ENCODE data around the gene NUP188. TPM values are rescaled to one million over a fixed set of nuclear protein-coding genes. Genes with fewer than 3 reads are reported as not detected.

NUP188 gene
- total and polyA plus RNA-seq, 2 of the 13 experiments (the other 11 are each of a cell fraction or from before 2014, with no cell fraction given), result 28.0 to 38.5 TPM

- no peaks in the 10 kb centered on the region for H4K20me1 ChIP-seq (ENCODE audit: insufficient read depth, low read length)
- H3K9ac ChIP-seq (ENCODE audit: insufficient read depth, low read depth, low read length), result no peak overlapping the region
- no peaks in the 10 kb centered on the region for H3K4me1 ChIP-seq (ENCODE audit: insufficient read depth, low read length)
- no peaks in the 10 kb centered on the region for H3K27me3 ChIP-seq (ENCODE audit: control insufficient read depth in 1 of 2, insufficient read depth in 2 of 2, low read length in 2 of 2)
- FAIRE-seq (no peak), DNase-seq (ENCODE audit: low spot score) (no peak), ATAC-seq (no peak; the same call in 2 of the 3 replicates)
- 94% methylated on average over 14 of the region's 14 CpGs for WGBS (ENCODE audit: low lambda C conversion rate)
- no peak overlapping the region for H3K27ac ChIP-seq (ENCODE audit: extremely low read length, insufficient read depth, low read length)
- intact Hi-C loops (cut with micrococcal nuclease; ENCODE audit: unreplicated experiment) (loop anchor here (10.0 kb wide), 1 partner anchor 152 kb away; no protein-coding TSS in a partner anchor), in situ Hi-C loops (cut with HindIII; ENCODE audit: extremely low pct_ligation_motif_present, low pct_unique_long_range_greater_than_20kb) (no loop called here)
- TF ChIP-seq DDIT3 (CRISPR knock-in tag; IDR thresholded peaks at IDR 0.05) (no peak), LCORL (IDR thresholded peaks at IDR 0.05) (0 out of 2 replicates have a peak, but pooled peaks have one; percentile 10), LCORL (CRISPR knock-in tag; IDR thresholded peaks at IDR 0.05) (no peak), POLR2A (IDR thresholded peaks at IDR 0.05; ENCODE audit: insufficient read depth in 1 of 2, low read depth in 2 of 2, low read length in 2 of 2) (0 out of 4 replicates have a peak, but pooled peaks of 1 of the 2 experiments have one; percentile 7)
- no TSS peak for BruUV-seq (replicated peaks)
- CTCF ChIA-PET (ENCODE audit: low intra/inter-chr PET ratio, low total read pairs), result interaction anchor here (1.7 kb wide), 1 partner anchor 155 kb away, joined by 4 read pairs; no protein-coding TSS in a partner anchor
- H3K4me3 ChIP-seq (replicated peaks in 1 of 3; ENCODE audit: insufficient read depth in 1 of 3, low read depth in 2 of 3, low read length in 3 of 3), result no peak overlapping the region
- peaks cover 25 to 51% of the 10 kb centered on the region in 2 experiments for H3K36me3 ChIP-seq (replicated peaks in 1 of 2; ENCODE audit: control insufficient read depth in 1 of 2, insufficient read depth in 2 of 2, low read length in 2 of 2)
- no peak overlapping the region for H2AFZ ChIP-seq (ENCODE audit: low read length)
- no peaks in the 10 kb centered on the region for H3K9me3 ChIP-seq (ENCODE audit: low read length)
- no peak overlapping the region for H3K4me2 ChIP-seq (ENCODE audit: low read depth, low read length)
- POLR2A ChIA-PET, result interaction anchor here (1.1 kb wide), 1 partner anchor 21 kb away, joined by 3 read pairs; the partner anchor contains the start of gene SH3GLB2
- H3K79me2 ChIP-seq (ENCODE audit: insufficient read depth, low read length), result no peaks in the 10 kb centered on the region
Observed at GRCh38 chr9:129007035-129007765, 59.7 kb downstream of the NUP188 start.

- ATAC-seq, result no peak
- intact Hi-C loops (cut with micrococcal nuclease; ENCODE audit: unreplicated experiment), result loop anchor here (10.0 kb wide), 1 partner anchor 153 kb away; no protein-coding TSS in a partner anchor
- Histone ChIP-seq H3K9ac (ENCODE audit: insufficient read depth, low read depth, low read length) (no peak overlapping the region), H3K4me3 (replicated peaks in 1 of 3; ENCODE audit: insufficient read depth in 1 of 3, low read depth in 2 of 3, low read length in 3 of 3) (no peak overlapping the region), H3K4me1 (ENCODE audit: insufficient read depth, low read length) (no peaks in the 10 kb centered on the region), H3K36me3 (replicated peaks in 1 of 2; ENCODE audit: control insufficient read depth in 1 of 2, insufficient read depth in 2 of 2, low read length in 2 of 2) (peaks cover 26 to 48% of the 10 kb centered on the region in 2 experiments), H3K79me2 (ENCODE audit: insufficient read depth, low read length) (no peaks in the 10 kb centered on the region), H3K4me2 (ENCODE audit: low read depth, low read length) (no peak overlapping the region), H4K20me1 (ENCODE audit: insufficient read depth, low read length) (no peaks in the 10 kb centered on the region), H3K27ac (ENCODE audit: extremely low read length, insufficient read depth, low read length) (no peak overlapping the region), H3K9me3 (ENCODE audit: low read length) (no peaks in the 10 kb centered on the region), H3K27me3 (ENCODE audit: control insufficient read depth in 1 of 2, insufficient read depth in 2 of 2, low read length in 2 of 2) (no peaks in the 10 kb centered on the region), H2AFZ (ENCODE audit: low read length) (no peak overlapping the region)
- TF ChIP-seq AGO2 (optimal IDR thresholded peaks at IDR 0.05; ENCODE audit: low read depth, low read length) (peak; percentile 78), MNT (IDR thresholded peaks at IDR 0.05) (no peak), POLR2G (IDR thresholded peaks at IDR 0.05; ENCODE audit: low read depth, low read length) (0 out of 2 replicates have a peak, but pooled peaks have one; percentile 8)
- no peak for DNase-seq (ENCODE audit: low spot score)
- POLR2A ChIA-PET, result interaction anchor here (1.1 kb wide), 1 partner anchor 20 kb away, joined by 3 read pairs; the partner anchor contains the start of gene SH3GLB2
- no TSS peak for BruUV-seq (replicated peaks)
- in situ Hi-C loops (cut with HindIII; ENCODE audit: extremely low pct_ligation_motif_present, low pct_unique_long_range_greater_than_20kb), result no loop called here
- no peak for FAIRE-seq
- WGBS (ENCODE audit: low lambda C conversion rate), result 98% methylated on average over 12 of the region's 18 CpGs
- CTCF ChIA-PET (ENCODE audit: low intra/inter-chr PET ratio, low total read pairs), result no interaction called here
Observed at GRCh38 chr9:129007766-129008468, 60.4 kb downstream of the NUP188 start.

All from HepG2 (cell line).